Thoracic aorta (tissue), 2 donors: ENCODE measurements around the gene SWT1. TPM values are rescaled to one million over a fixed set of nuclear protein-coding genes. Genes with fewer than 3 reads are reported as not detected.
"Not testable (repeated sequence)": the region's sequence is repeated elsewhere in the genome, so short reads cannot be mapped to it uniquely, and the experiment has no call there.

Experiments
- ATAC-seq: fragments of 150-250 bp; one replicate; pipeline ENCODE4 v1.8.0; 2017; ENCODE audit warnings: low read depth; ENCODE audit not compliant: insufficient number of reproducible peaks, low FRiP score
- DNase-seq: peaks from one replicate; pipeline ENCODE4 v3.0.0-alpha.2; 2020; ENCODE audit warnings: low spot score
- H3K27ac ChIP-seq, 2 donors: fragments of 200-600 bp; sonication (generic); 1 replicate in 1 of 2; 2 replicates in 1 of 2; pipeline ENCODE4 v1.5.1; 2016; ENCODE audit warnings: mild to moderate bottlenecking in 2 of 2, moderate library complexity in 2 of 2
- H3K27me3 ChIP-seq: fragments of 200-600 bp; sonication (generic); replicated peaks from 2 replicates; pipeline ENCODE4 v1.6.0; 2016; ENCODE audit warnings: mild to moderate bottlenecking; ENCODE audit not compliant: insufficient read depth
- H3K36me3 ChIP-seq: fragments of 200-600 bp; sonication (generic); one replicate; pipeline ENCODE4 v1.5.1; 2016
- H3K4me1 ChIP-seq, 2 donors: fragments of 200-600 bp; sonication (generic); 1 replicate in 1 of 2; 2 replicates in 1 of 2; pipeline versions ENCODE4 v1.5.1 to v1.6.0; 2016; ENCODE audit warnings: low read depth in 2 of 2, mild to moderate bottlenecking in 1 of 2; ENCODE audit not compliant: control insufficient read depth in 1 of 2
- H3K4me3 ChIP-seq: fragments of 200-600 bp; sonication (generic); 2 replicates; pipeline ENCODE4 v1.5.1; 2016; ENCODE audit warnings: mild to moderate bottlenecking
- H3K9me3 ChIP-seq: fragments of 200-600 bp; sonication (generic); 2 replicates; pipeline ENCODE4 v1.5.1; 2016
- total RNA-seq, 2 donors: library from RNA; depleted of rRNA; stranded (reverse); fragments of >200 nt; gene quantifications; one replicate each; pipeline versions ENCODE4 v1.1.0 to v1.2.3, GENCODE V29; 2016
- TF ChIP-seq, protein P1 (sequence below): fragments of 200-600 bp; sonication (generic); IDR thresholded peaks from one replicate; pipeline ENCODE4 v1.5.1; 2019; ENCODE audit warnings: antibody characterized with exemption

Gene SWT1
- total RNA-seq, 2 donors from 2014 or later = 5.1 to 9.2 TPM

DNA sequence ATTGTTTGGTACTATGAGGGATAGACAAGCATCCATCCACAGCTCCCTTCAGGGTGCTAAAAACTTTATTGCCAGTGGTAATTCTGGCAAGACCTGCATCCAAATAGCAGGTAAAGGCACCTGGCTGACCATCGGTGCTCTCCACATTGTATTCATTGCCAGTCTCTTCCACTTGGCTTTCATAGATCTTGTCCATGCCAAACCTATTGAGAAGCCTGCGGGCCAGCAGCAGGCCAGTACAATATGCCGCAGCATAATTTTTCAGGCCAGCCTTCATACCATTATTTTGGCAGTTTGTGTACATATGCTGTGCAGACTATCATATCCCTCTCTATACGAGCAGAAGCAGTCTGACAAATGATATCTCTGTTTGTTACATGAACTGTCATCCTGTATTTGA, 70.2 kb downstream of the SWT1 start:
- Histone ChIP-seq H3K4me3 (no peak overlapping the region), H3K9me3 (no peaks in the 10 kb centered on the region), H3K27ac (no peak overlapping the region), H3K27me3 (no peaks in the 10 kb centered on the region), H3K36me3 (peaks cover 10% of the 10 kb centered on the region), H3K4me1 (no peaks in the 10 kb centered on the region)
- ATAC-seq (no peak), DNase-seq (no peak)
- TF ChIP-seq, protein P1, sequence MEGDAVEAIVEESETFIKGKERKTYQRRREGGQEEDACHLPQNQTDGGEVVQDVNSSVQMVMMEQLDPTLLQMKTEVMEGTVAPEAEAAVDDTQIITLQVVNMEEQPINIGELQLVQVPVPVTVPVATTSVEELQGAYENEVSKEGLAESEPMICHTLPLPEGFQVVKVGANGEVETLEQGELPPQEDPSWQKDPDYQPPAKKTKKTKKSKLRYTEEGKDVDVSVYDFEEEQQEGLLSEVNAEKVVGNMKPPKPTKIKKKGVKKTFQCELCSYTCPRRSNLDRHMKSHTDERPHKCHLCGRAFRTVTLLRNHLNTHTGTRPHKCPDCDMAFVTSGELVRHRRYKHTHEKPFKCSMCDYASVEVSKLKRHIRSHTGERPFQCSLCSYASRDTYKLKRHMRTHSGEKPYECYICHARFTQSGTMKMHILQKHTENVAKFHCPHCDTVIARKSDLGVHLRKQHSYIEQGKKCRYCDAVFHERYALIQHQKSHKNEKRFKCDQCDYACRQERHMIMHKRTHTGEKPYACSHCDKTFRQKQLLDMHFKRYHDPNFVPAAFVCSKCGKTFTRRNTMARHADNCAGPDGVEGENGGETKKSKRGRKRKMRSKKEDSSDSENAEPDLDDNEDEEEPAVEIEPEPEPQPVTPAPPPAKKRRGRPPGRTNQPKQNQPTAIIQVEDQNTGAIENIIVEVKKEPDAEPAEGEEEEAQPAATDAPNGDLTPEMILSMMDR = no peak

DNA sequence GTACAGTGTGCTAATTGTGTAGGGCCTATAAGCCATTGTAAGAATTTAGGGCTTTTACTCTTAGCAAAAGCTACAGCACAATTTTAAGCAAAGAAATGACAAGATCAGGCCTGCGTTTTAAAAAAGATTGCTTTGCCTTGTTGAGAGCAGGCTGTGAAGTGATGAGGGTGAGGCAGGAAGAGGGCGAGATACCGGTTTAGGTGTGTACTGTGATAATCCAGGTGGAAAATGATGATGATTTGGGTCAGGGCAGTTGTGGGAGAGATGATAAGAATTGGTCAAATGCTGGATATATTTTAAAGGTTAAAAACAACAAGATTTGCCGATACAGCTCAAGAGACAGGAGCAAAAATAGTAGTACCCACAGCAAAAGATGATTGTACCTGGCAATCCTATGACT, 72.0 kb downstream of the SWT1 start:
- ATAC-seq (no peak), DNase-seq (no peak)
- Histone ChIP-seq H3K9me3 (no peaks in the 10 kb centered on the region), H3K27me3 (no peaks in the 10 kb centered on the region), H3K4me3 (no peak overlapping the region), H3K36me3 (peaks cover 3% of the 10 kb centered on the region), H3K4me1 (no peaks in the 10 kb centered on the region), H3K27ac (no peak overlapping the region)
- TF ChIP-seq, protein P1 = no peak

DNA sequence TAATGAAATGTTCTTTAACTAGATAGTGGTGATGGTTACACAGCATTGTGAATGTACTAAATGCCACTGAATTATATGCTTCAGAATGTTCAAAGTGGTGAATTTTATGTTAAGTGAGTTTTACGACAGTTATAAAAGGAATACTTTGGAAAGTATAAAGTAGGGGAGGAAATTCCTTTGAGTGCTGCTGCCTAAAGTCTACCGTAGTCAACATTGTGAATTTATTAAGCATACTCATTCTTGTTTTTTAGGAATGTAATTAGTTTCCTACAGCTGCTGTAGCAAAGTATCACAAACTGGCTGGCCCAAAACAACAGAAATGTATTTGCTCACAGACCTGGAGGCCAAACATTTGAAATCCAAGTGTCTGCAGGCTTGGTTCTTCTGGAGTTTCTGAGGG, 73.0 kb downstream of the SWT1 start:
- Histone ChIP-seq H3K36me3 (peaks cover 3% of the 10 kb centered on the region), H3K4me3 (no peak overlapping the region), H3K27me3 (no peaks in the 10 kb centered on the region), H3K27ac (no peak overlapping the region), H3K9me3 (no peaks in the 10 kb centered on the region), H3K4me1 (no peaks in the 10 kb centered on the region)
- DNase-seq (no peak), ATAC-seq (no peak)
- TF ChIP-seq, protein P1 = no peak

DNA sequence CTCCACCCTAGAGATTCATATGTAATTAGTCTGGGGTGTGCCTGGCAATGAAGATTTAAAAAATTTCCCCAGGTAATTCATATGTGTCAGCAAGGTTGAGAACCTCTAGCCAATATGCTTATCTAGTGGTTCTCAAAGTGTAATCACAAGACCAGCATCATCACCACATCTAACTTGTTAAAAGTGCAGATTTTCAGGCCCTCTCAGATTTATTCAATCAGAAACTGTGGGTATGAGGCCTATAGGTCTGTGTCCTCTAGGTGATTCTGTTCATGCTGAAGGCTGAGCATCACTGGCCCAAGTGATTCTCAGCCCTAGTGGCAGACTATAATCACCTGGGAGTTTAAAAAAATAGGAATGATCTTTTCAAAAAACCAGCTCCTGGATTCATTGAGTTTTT, 75.9 kb downstream of the SWT1 start:
- H3K27me3 ChIP-seq = no peaks in the 10 kb centered on the region
- no peaks in the 10 kb centered on the region for H3K4me1 ChIP-seq
- H3K36me3 ChIP-seq = no peaks in the 10 kb centered on the region
- DNase-seq (no peak), ATAC-seq (no peak)
- H3K9me3 ChIP-seq = no peaks in the 10 kb centered on the region
- no peak overlapping the region for H3K4me3 ChIP-seq
- TF ChIP-seq, protein P1 = no peak
- no peak overlapping the region for H3K27ac ChIP-seq

DNA sequence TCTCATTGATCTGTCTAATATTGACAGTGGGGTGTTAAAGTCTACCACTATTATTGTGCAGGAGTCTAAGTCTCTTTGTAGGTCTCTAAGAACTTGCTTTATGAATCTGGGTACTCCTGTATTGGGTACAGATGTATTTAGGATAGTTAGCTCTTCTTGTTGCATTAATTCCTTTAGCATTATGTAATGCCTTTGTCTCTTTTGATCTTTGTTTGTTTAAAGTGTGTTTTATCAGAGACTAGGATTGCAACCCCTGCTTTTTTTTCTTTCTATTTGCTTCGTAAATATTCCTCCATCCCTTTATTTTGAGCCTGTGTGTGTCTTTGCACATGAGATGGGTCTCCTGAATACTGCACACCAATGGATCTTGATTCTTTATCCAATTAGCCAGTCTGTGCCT, 77.2 kb downstream of the SWT1 start:
- not testable (repeated sequence) for H3K36me3 ChIP-seq

DNA sequence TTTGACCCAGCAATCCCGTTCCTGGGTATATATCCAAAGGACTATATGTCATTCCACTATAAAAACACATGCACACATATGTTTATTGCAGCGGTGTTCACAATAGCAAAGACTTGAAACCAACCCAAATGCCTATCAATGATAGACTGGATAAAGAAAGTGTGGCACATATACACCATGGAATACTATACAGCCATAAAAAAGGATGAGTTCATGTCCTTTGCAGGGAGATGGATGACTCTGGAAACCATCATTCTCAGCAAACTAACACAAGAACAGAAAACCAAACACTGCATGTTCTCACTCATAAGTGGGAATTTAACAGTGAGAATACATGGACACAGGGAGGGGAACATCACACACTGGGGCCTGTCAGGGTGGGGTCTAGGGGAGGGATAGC, 80.2 kb downstream of the SWT1 start:
- not testable (repeated sequence) for H3K9me3 ChIP-seq, H3K36me3 ChIP-seq, H3K4me3 ChIP-seq, ATAC-seq, H3K4me1 ChIP-seq, DNase-seq, H3K27ac ChIP-seq, H3K27me3 ChIP-seq

More for the DNA sequence above, 77.2 kb downstream of the SWT1 start:
- H3K27me3 ChIP-seq, ATAC-seq, DNase-seq, H3K4me1 ChIP-seq, H3K9me3 ChIP-seq, H3K27ac ChIP-seq, H3K4me3 ChIP-seq: not testable (repeated sequence)
